AG09319 (cell line): ENCODE data around the gene TRIM60.
"Not testable (repeated sequence)": the region's sequence is repeated elsewhere in the genome, so short reads cannot be mapped to it uniquely, and the experiment has no call there.

Source experiments
- DNase-seq: peaks from one replicate; pipeline ENCODE4 v3.0.0-alpha.2; 2010; ENCODE audit warnings: low read depth; ENCODE audit errors: extremely low read depth
- TF ChIP-seq, protein P1 (sequence below): IDR thresholded peaks from 2 replicates; pipeline ENCODE4 v1.5.1; 2011; ENCODE audit warnings: low read depth, mild to moderate bottlenecking, inconsistent platforms, low read length, moderate library complexity

The TRIM60 gene

DNA sequence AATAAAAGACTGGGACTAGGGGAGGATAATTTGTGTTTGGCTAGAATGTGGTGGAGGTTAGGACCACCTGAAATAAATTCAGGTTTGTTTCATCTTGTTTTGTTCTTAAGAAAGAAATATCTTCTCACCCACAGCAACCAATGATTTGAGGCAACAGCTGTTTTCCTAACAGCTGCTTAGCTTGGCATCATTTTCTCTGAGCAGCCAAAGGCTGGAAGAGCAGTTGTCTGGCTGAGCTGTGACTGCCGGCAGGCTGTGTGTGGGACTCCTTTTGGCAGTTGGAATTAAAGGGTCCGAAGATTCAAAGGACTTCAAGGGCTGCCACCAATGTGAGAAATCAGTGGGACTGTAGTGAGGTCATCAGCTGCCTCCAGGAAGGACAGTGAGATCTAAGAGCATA, 26.9 kb downstream of the TRIM60 start:
- TF ChIP-seq, protein P1, sequence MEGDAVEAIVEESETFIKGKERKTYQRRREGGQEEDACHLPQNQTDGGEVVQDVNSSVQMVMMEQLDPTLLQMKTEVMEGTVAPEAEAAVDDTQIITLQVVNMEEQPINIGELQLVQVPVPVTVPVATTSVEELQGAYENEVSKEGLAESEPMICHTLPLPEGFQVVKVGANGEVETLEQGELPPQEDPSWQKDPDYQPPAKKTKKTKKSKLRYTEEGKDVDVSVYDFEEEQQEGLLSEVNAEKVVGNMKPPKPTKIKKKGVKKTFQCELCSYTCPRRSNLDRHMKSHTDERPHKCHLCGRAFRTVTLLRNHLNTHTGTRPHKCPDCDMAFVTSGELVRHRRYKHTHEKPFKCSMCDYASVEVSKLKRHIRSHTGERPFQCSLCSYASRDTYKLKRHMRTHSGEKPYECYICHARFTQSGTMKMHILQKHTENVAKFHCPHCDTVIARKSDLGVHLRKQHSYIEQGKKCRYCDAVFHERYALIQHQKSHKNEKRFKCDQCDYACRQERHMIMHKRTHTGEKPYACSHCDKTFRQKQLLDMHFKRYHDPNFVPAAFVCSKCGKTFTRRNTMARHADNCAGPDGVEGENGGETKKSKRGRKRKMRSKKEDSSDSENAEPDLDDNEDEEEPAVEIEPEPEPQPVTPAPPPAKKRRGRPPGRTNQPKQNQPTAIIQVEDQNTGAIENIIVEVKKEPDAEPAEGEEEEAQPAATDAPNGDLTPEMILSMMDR: no peak
- DNase-seq: no peak

DNA sequence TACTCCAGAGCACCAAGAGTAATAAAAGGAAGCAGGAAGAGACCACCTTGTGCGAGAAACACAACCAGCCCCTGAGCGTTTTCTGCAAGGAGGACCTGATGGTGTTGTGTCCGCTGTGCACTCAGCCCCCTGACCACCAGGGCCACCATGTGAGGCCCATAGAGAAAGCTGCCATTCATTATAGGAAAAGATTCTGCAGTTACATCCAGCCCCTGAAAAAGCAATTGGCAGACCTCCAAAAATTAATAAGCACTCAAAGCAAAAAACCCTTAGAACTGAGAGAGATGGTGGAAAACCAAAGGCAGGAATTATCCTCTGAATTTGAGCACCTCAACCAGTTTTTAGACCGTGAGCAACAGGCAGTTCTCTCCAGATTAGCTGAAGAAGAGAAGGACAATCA, 27.6 kb downstream of the TRIM60 start:
- DNase-seq: no peak
- TF ChIP-seq, protein P1: no peak

DNA sequence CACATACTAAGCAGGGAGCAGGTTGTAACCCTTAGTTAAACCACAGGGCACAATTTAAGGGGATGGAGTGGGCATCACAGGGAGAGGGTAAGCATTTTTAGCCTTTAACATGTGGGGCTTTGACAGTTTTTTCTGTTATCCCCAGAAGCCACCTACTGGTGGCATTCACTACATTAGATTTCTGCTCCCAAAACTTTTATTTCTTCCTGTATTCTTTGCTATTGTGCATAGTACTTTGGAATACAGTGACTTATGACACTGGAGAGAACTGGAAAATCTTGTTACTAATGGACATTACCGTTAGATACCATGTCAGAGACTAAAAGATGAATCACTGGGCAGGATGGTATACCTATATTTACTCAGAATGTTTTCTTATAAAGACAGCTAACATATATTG, 29.1 kb downstream of the TRIM60 start:
- TF ChIP-seq, protein P1: peak; percentile 12
- DNase-seq: no peak

DNA sequence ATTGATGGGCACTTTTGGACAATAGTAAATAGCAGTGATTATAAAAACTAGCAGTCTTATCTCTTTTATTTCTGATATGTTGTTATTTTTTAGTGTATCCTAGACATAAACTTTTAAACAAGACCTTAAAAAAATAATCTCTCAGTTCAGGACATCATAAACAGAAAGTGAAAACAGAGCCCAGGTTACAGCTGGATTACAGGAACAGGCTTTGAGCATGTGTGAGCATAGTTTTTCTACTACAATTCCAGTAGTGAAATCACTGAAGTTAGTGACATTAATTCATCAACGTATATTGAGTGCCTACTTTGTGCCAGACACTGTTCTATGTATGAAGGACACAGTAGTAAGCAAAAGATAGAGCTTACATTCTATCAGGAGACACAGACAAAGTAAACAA, 38.8 kb downstream of the TRIM60 start:
- TF ChIP-seq, protein P1: no peak
- DNase-seq: no peak

DNA sequence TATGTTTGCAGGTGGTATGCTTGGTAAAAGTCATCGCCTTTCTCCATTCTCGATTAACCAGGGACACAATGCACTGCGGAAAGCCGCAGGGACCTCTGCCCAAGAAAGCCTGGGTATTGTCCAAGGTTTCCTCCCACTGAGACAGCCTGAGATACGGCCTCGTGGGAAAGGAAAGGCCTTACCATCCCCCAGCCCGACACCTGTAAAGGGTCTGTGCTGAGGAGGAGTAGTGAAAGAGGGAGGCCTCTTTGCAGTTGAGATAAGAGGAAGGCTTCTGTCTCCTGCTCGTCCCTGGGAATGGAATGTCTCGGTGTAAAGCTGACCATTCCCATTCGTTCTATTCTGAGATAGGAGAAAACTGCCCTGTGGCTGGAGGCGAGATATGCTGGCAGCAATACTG, 41.5 kb downstream of the TRIM60 start:
- DNase-seq: not testable (repeated sequence)

DNA sequence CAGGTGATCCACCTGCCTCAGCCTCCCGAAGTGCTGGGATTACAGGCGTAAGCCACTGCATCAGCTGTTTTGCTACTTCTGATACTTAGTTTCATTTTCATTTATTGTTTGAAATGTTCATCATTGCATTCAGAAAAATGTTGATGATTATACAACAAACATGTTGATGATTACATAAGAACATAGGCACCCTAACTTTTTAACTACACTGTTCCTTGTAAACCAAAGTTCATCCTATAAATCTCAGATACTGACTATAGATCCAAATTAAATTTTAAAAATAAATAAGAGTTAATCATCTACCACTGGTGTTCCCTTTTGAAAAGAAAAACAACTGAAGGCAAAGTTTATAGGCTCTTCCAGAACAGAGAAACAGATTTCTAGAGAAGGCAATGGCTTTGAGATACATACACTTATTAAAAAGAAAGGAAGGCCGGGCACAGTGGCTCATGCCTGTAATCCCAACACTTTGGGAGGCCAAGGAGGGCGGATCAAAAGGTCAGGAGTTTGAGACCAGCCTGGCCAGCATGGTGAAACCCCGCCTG, 45.3 kb downstream of the TRIM60 start:
- TF ChIP-seq, protein P1: no peak
- no peak for DNase-seq

DNA sequence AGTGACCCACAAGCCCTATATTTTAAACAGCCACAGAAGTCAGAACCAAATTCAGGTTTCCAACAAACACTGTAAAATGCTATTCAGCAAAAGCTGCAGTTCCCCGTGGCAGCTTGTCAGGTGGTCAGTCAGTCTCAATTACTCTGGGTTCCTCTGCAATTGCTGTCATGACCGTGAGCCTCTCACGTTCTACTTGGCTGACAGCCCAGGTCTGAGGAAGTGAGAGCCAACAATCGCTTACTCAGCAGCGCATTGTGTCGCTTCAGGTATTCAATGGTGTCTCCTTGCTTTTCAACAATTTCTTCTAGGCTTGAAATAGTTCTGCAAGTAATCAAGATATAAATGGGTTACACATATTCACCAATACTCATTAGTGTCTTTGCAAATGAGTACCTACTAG, 47.7 kb downstream of the TRIM60 start:
- TF ChIP-seq, protein P1: no peak
- no peak for DNase-seq

DNA sequence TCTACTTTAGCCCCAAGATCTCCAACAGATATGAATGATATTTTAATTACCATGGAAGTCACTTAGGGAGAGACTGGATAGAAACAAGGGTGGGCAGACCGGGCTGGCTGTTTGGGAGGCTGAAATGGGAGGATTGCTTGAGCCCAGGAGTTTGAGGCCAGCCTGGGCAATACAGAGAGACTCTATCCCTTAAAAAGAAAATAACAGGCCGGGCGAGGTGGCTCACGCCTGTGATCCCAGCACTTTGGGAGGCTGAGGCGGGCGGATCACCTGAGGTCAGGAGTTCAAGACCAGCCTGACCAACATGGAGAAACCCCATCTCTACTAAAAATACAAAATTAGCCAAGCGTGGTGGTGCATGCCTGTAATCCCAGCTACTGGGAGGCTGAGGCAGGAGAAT, 53.0 kb downstream of the TRIM60 start:
- DNase-seq: not testable (repeated sequence)

DNA sequence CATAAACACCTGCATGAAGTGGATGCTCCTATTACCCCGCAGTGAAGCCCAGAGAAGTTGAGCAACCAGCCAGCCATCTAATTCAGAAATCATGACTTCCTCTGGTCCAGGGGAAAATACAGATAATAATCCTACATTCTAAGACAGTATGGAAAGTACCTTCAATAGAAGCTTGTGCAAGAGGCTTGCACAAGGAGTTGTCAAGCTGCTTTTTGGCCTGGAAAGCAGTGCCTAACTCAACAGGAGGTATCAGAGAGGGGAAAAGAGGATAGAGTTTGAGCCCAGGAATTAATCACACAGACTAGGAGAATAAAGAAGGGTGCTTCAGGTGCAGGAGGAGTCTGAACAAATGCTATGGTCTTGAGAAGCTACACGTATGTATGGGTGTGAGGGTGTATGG, 54.1 kb downstream of the TRIM60 start:
- no peak for DNase-seq
- TF ChIP-seq, protein P1: no peak
